Peyer's patch (tissue), 4 donors: ENCODE results near the gene NFATC4.

Experiments used
- POLR2A ChIP-seq, 2 donors: fragments of 450-650 bp; IDR thresholded peaks; one replicate each; pipeline ENCODE4 v1.5.1; 2017; ENCODE audit warnings: antibody characterized with exemption in 2 of 2, mild to moderate bottlenecking in 2 of 2, moderate library complexity in 2 of 2
- TF ChIP-seq, protein P1 (sequence below), 6 experiments: fragments of 450-650 bp in 4 of 6; fragments of 200-600 bp in 2 of 6; sonication (generic) in 1 of 6; IDR thresholded peaks; one replicate each; pipeline ENCODE4 v1.5.1; 2017 to 2019; ENCODE audit warnings: antibody characterized with exemption in 6 of 6, mild to moderate bottlenecking in 3 of 6, moderate library complexity in 1 of 6

DNA sequence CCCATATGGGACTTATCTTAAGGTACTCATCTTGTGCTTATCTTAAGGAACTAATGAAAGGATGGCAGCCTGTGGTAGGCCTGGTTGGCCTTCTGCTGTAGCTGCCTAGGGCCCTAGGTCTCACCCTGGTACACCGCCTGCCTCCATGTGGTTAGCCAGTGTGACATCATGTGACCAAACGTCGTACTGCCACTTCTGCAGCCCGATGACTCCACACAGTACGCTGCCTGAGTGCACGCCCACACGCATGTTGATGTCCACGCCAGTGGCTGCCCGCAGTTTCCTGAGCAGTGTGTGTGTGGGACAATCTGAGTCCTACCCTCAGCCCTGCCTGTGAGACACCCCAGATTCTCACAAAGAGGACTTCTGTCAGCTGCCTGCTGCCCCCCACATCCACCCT, 38.2 kb upstream of the NFATC4 start:
- TF ChIP-seq POLR2A (IDR thresholded peaks at IDR 0.05), result no peak
- TF ChIP-seq, protein P1, sequence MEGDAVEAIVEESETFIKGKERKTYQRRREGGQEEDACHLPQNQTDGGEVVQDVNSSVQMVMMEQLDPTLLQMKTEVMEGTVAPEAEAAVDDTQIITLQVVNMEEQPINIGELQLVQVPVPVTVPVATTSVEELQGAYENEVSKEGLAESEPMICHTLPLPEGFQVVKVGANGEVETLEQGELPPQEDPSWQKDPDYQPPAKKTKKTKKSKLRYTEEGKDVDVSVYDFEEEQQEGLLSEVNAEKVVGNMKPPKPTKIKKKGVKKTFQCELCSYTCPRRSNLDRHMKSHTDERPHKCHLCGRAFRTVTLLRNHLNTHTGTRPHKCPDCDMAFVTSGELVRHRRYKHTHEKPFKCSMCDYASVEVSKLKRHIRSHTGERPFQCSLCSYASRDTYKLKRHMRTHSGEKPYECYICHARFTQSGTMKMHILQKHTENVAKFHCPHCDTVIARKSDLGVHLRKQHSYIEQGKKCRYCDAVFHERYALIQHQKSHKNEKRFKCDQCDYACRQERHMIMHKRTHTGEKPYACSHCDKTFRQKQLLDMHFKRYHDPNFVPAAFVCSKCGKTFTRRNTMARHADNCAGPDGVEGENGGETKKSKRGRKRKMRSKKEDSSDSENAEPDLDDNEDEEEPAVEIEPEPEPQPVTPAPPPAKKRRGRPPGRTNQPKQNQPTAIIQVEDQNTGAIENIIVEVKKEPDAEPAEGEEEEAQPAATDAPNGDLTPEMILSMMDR (IDR thresholded peaks at IDR 0.05), result no peak
